GM23338 (cell line): ENCODE results near the gene EMC10. TPM values are rescaled to one million over a fixed set of nuclear protein-coding genes. Genes with fewer than 3 reads are reported as not detected.

Experiments used
- ATAC-seq: fragments of 200-7000 bp; cut with Tn5 transposase; 3 replicates; pipeline ENCODE4 v1.9.1; 2020
- DNase-seq: peaks from one replicate; pipeline ENCODE4 v3.0.0-alpha.2; 2015; ENCODE audit warnings: low spot score
- H2AFZ ChIP-seq: fragments of 200-600 bp; sonication (generic); 2 replicates; pipeline ENCODE4 v1.8.0; 2016; ENCODE audit warnings: antibody characterized with exemption, mild to moderate bottlenecking, moderate library complexity
- H3F3A ChIP-seq: fragments of 200-600 bp; sonication (generic); replicated peaks from 2 replicates; pipeline ENCODE4 v1.8.0; 2017; ENCODE audit warnings: antibody characterized with exemption, mixed run types, low read depth
- H3K27ac ChIP-seq: fragments of 200-600 bp; sonication (generic); 2 replicates; pipeline ENCODE4 v1.6.1; 2016; ENCODE audit warnings: low read depth
- H3K27me3 ChIP-seq: fragments of 200-600 bp; sonication (generic); 2 replicates; pipeline ENCODE4 v1.8.0; 2016; ENCODE audit warnings: mild to moderate bottlenecking, mixed run types, moderate library complexity; ENCODE audit not compliant: insufficient read depth
- H3K36me3 ChIP-seq: fragments of 200-600 bp; sonication (generic); 2 replicates; pipeline ENCODE4 v1.8.0; 2016; ENCODE audit warnings: mild to moderate bottlenecking; ENCODE audit not compliant: insufficient read depth
- H3K4me1 ChIP-seq: fragments of 200-600 bp; sonication (generic); 2 replicates; pipeline ENCODE4 v1.8.0; 2016; ENCODE audit warnings: mild to moderate bottlenecking, moderate library complexity; ENCODE audit not compliant: insufficient read depth
- H3K4me2 ChIP-seq: fragments of 200-600 bp; sonication (generic); 2 replicates; pipeline ENCODE4 v1.7.1; 2017; ENCODE audit warnings: mixed run types
- H3K4me3 ChIP-seq: fragments of 200-600 bp; sonication (generic); 2 replicates; pipeline ENCODE4 v1.6.1; 2016; ENCODE audit warnings: mixed run types
- H3K79me2 ChIP-seq: fragments of 200-600 bp; sonication (generic); replicated peaks from 2 replicates; pipeline ENCODE4 v1.8.0; 2017; ENCODE audit warnings: mild to moderate bottlenecking; ENCODE audit not compliant: insufficient read depth
- H3K9me2 ChIP-seq: fragments of 200-600 bp; sonication (generic); 2 replicates; pipeline ENCODE4 v1.8.0; 2017; ENCODE audit not compliant: insufficient read depth
- H4K20me1 ChIP-seq: fragments of 200-600 bp; sonication (generic); replicated peaks from 2 replicates; pipeline ENCODE4 v1.8.0; 2017; ENCODE audit warnings: mild to moderate bottlenecking; ENCODE audit not compliant: insufficient read depth
- H3K27ac Mint-ChIP-seq: 2 replicates; pipeline ENCODE4 v1.8.0; 2020; ENCODE audit warnings: inconsistent platforms, mild to moderate bottlenecking, moderate library complexity, mixed read lengths
- H3K27me3 Mint-ChIP-seq: 3 replicates; pipeline ENCODE4 v1.8.0; 2022; ENCODE audit warnings: low read depth, mild to moderate bottlenecking, moderate library complexity, mixed read lengths, inconsistent platforms; ENCODE audit not compliant: insufficient read depth, poor library complexity
- H3K36me3 Mint-ChIP-seq: 3 replicates; pipeline ENCODE4 v1.8.0; 2021; ENCODE audit warnings: low read depth, mild to moderate bottlenecking, inconsistent platforms, moderate library complexity, mixed read lengths
- H3K4me1 Mint-ChIP-seq: 3 replicates; pipeline ENCODE4 v1.8.0; 2020; ENCODE audit warnings: mild to moderate bottlenecking, inconsistent platforms, mixed read lengths
- H3K4me3 Mint-ChIP-seq: 3 replicates; pipeline ENCODE4 v1.8.0; 2021; ENCODE audit warnings: moderate library complexity, mild to moderate bottlenecking, inconsistent platforms, mixed read lengths
- H3K9me3 Mint-ChIP-seq: 3 replicates; pipeline ENCODE4 v1.8.0; 2020; ENCODE audit warnings: moderate library complexity, mild to moderate bottlenecking, inconsistent platforms, mixed read lengths
- CREB1 ChIP-seq: fragments of 250-450 bp; sonication (Bioruptor Pico); IDR thresholded peaks from 2 replicates; pipeline ENCODE4 v1.5.0; 2020; ENCODE audit warnings: low read depth, mild to moderate bottlenecking, moderate library complexity
- EZH2 ChIP-seq: fragments of 200-600 bp; sonication (generic); IDR thresholded peaks from one replicate; pipeline ENCODE4 v1.8.0; 2017; ENCODE audit warnings: antibody characterized with exemption, mild to moderate bottlenecking, low read depth; ENCODE audit not compliant: unreplicated experiment
- POLR2AphosphoS5 ChIP-seq: IDR thresholded peaks from 2 replicates; pipeline ENCODE4 v1.6.1; 2016; ENCODE audit warnings: antibody characterized with exemption, low read depth
- ZNF462 ChIP-seq: fragments of 250-450 bp; sonication (Bioruptor Pico); IDR thresholded peaks from 2 replicates; pipeline ENCODE4 v1.5.0; 2020; ENCODE audit warnings: mild to moderate bottlenecking, moderate library complexity
- polyA plus RNA-seq: library from polyadenylated mRNA; unstranded; fragments of >200 nt; fragmentation: Nextera tagmentation; extraction: Ambion mirVana; gene quantifications from 2 replicates; pipeline ENCODE4 v1.2.1, GENCODE V29; 2016
- total RNA-seq: library from RNA; depleted of rRNA; stranded (reverse); fragments of >200 nt; shearing (Covaris generic); gene quantifications from 2 replicates; pipeline ENCODE4 v1.2.3, GENCODE V29; 2014

The EMC10 gene
- total and polyA plus RNA-seq, 2 experiments from 2014 or later: 24.8 to 113 TPM

- H3K36me3 ChIP-seq: no peaks in the 10 kb centered on the region
- H3K4me1 ChIP-seq: peaks cover 19% of the 10 kb centered on the region
- peaks cover 40% of the 10 kb centered on the region for H3K9me3 Mint-ChIP-seq
- H3K4me3 ChIP-seq: no peak overlapping the region
- peaks cover 5% of the 10 kb centered on the region for H3K27me3 ChIP-seq
- H3K27ac Mint-ChIP-seq: no peak overlapping the region
- peaks cover 18% of the 10 kb centered on the region for H3K27me3 Mint-ChIP-seq
- 0 out of 2 replicates have a peak, but pooled peaks cover 6% of the 10 kb centered on the region for H3F3A ChIP-seq
- H3K9me2 ChIP-seq: 0 out of 2 replicates have a peak, but pooled peaks cover 3% of the 10 kb centered on the region
- H3K4me3 Mint-ChIP-seq: no peak overlapping the region
- H3K27ac ChIP-seq: no peak overlapping the region
- no peak for ATAC-seq
- no peak overlapping the region for H3K4me2 ChIP-seq
- H2AFZ ChIP-seq: no peak overlapping the region
- no peaks in the 10 kb centered on the region for H4K20me1 ChIP-seq
- no peak for DNase-seq
- peaks cover 15% of the 10 kb centered on the region for H3K4me1 Mint-ChIP-seq
- no peaks in the 10 kb centered on the region for H3K79me2 ChIP-seq
- TF ChIP-seq ZNF462 (CRISPR knock-in tag): no peak
- peaks cover 15% of the 10 kb centered on the region for H3K36me3 Mint-ChIP-seq
Measured at GRCh38 chr19:50435627-50436026, 40.7 kb upstream of the EMC10 start.

- H3K36me3 ChIP-seq: no peaks in the 10 kb centered on the region
- H4K20me1 ChIP-seq: no peaks in the 10 kb centered on the region
- no peaks in the 10 kb centered on the region for H3F3A ChIP-seq
- Mint-ChIP-seq H3K36me3 (peaks cover 24% of the 10 kb centered on the region), H3K9me3 (peaks cover 59% of the 10 kb centered on the region), H3K27ac (no peak overlapping the region), H3K4me3 (no peak overlapping the region), H3K27me3 (peaks cover 16% of the 10 kb centered on the region), H3K4me1 (peaks cover 3% of the 10 kb centered on the region)
- DNase-seq (no peak), ATAC-seq (no peak)
- no peak overlapping the region for H3K4me2 ChIP-seq
- peaks cover 5% of the 10 kb centered on the region for H3K4me1 ChIP-seq
- 0 out of 2 replicates have a peak, but pooled peaks cover 3% of the 10 kb centered on the region for H3K9me2 ChIP-seq
- H3K27ac ChIP-seq: no peak overlapping the region
- H3K27me3 ChIP-seq: no peaks in the 10 kb centered on the region
- no peak overlapping the region for H2AFZ ChIP-seq
- H3K4me3 ChIP-seq: no peak overlapping the region
- no peaks in the 10 kb centered on the region for H3K79me2 ChIP-seq
- TF ChIP-seq ZNF462 (CRISPR knock-in tag) (no peak), EZH2 (no peak), CREB1 (CRISPR knock-in tag) (no peak), POLR2AphosphoS5 (no peak)
Measured at GRCh38 chr19:50437862-50438449, 38.4 kb upstream of the EMC10 start.
